Natural killer cell treated with Interleukin-12 subunit alpha and Interleukin-12 subunit beta and Interleukin-15 and Interleukin-18, amount 100 ng/mL, for 72 hours (primary cell): ENCODE measurements around the gene AGER. TPM values are rescaled to one million over a fixed set of nuclear protein-coding genes. Genes with fewer than 3 reads are reported as not detected.

Experiments used
- ATAC-seq, 2 donors: fragments of 150-1000 bp; cut with Tn5 transposase in 1 of 2; sonication (Bioruptor Pico), chemical (Tn5 transposase) in 1 of 2; 2 replicates each; pipeline ENCODE4 v1.10.0; 2021
- DNase-seq: peaks from one replicate; pipeline ENCODE4 v3.0.0; 2022; ENCODE audit warnings: low spot score
- H3K27ac Mint-ChIP-seq, 2 donors: 1 replicate in 1 of 2; 2 replicates in 1 of 2; pipeline ENCODE4 v1.8.0; 2022; ENCODE audit warnings: mixed read lengths in 2 of 2, mild to moderate bottlenecking in 1 of 2, moderate library complexity in 1 of 2
- H3K27me3 Mint-ChIP-seq, 2 donors: 1 replicate in 1 of 2; 2 replicates in 1 of 2; pipeline ENCODE4 v1.8.0; 2022; ENCODE audit warnings: mixed read lengths in 2 of 2
- H3K36me3 Mint-ChIP-seq: one replicate; pipeline ENCODE4 v1.8.0; 2022; ENCODE audit warnings: mixed read lengths
- H3K4me1 Mint-ChIP-seq, 2 donors: 1 replicate in 1 of 2; 2 replicates in 1 of 2; pipeline ENCODE4 v1.8.0; 2022; ENCODE audit warnings: low read depth in 2 of 2, mixed read lengths in 2 of 2, mild to moderate bottlenecking in 1 of 2
- H3K4me3 Mint-ChIP-seq: one replicate; pipeline ENCODE4 v1.8.0; 2022; ENCODE audit warnings: mixed read lengths
- H3K9me3 Mint-ChIP-seq: 2 replicates; pipeline ENCODE4 v1.8.0; 2022; ENCODE audit warnings: mixed read lengths
- total RNA-seq, 2 donors: library from RNA; stranded (reverse); gene quantifications; one replicate each; pipeline ENCODE4 v1.2.3, GENCODE V29; 2022

Gene AGER
- total RNA-seq, 2 donors from 2014 or later = 15.0 to 29.7 TPM

DNA sequence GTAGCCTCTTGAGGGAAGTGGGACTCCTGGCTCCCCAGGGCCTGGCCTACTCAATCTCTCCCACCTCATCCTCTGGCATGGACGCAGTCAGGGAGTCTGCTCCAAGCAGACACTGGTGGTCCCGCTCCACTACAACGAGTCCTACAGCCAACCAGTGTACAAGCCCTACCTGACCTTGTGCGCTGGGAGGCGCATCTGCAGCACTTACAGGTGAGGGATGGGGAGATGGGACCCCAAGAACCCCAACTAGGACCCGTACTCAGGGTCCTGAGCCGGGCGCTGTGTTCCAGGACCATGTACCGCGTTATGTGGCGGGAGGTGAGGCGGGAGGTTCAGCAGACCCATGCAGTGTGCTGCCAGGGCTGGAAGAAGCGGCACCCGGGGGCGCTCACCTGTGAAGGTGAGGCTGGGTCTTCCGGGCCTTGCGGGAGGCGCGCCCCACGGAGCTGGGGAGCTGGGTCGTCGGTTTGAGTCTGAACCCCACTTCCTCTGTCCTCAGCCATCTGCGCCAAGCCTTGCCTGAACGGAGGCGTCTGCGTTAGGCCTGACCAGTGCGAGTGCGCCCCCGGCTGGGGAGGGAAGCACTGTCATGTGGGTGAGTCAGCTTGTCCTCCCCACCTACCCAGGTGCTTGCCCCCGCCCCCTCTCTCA is 17.5 kb downstream of the AGER start:
- ATAC-seq (no peak), DNase-seq (no peak)
- Mint-ChIP-seq H3K36me3 (no peaks in the 10 kb centered on the region), H3K4me3 (no peak overlapping the region), H3K27me3 (no peaks in the 10 kb centered on the region), H3K9me3 (no peaks in the 10 kb centered on the region), H3K27ac (no peak overlapping the region), H3K4me1 (peaks cover 5 to 12% of the 10 kb centered on the region in 2 donors)

DNA sequence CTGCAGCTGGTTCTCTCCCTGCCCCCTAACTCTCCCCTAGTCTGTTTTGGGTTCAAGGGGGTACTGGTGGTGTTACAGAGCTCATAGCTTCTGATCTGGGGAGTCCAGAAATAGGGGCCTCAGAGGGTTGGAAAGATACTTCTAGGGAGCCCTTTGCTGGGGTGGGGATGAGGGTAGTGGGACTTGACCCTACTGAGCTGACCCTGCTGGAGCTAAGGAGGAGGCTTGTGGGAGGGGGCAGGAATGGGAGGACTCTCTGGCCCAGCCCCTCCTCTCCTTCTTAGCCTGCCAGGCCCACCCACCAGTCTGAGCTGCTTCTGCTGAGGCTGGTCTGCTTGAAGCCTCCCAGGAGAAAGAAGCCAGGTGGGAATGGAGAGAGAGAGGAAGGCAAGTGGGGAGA is 19.8 kb downstream of the AGER start, which contains the start of gene EGFL8:
Gene EGFL8 (plus strand): TSS at position 301 of the 400 bp plus-strand sequence. CDS start 1,571 bp downstream, outside the sequence.
- Mint-ChIP-seq H3K27me3 (no peaks in the 10 kb centered on the region), H3K4me3 (no peak within 1 kb of the TSS), H3K4me1 (peaks cover 0 to 3% of the 10 kb centered on the region in 2 donors), H3K36me3 (no peaks in the 10 kb centered on the region), H3K27ac (no peak within 1 kb of the TSS), H3K9me3 (no peaks in the 10 kb centered on the region)
- no peak for ATAC-seq
- DNase-seq = no peak

DNA sequence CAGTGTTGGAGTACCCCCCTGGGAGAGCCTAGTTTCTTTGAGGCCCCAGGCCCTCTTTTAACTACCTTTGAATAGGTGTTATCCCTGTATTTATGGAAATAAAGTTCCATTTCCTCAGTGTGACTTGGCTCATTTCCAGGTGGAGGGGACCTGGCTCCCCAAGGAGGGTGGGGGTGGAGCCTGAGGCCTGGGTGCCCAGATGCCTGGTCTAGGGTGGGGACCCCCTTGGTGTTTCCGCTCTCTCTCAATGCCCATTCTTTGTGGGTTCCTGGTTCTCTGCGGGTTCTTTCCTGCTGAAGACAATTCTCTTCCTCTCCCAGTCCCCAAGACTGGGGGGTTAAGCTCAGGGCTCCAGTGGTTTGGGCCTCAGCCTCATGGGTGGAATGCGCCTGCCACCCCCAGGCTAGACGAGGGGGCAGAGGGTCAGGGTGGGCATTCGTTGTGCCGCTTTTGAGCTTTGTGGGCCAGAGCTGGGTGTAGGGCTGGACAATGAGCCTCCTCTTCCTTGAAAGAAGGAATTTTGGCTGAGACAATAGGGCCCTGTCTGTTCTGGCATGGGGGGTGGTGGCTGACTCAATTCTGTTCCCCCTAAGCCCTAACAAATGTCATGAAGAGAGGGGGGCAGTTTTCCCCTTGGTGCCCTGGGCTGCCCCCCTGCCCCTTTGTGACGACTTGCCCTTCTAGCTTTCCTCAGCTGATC is 20.3 kb downstream of the AGER start:
- Mint-ChIP-seq H3K27ac (no peak overlapping the region), H3K9me3 (no peaks in the 10 kb centered on the region)
- no peak for ATAC-seq

DNA sequence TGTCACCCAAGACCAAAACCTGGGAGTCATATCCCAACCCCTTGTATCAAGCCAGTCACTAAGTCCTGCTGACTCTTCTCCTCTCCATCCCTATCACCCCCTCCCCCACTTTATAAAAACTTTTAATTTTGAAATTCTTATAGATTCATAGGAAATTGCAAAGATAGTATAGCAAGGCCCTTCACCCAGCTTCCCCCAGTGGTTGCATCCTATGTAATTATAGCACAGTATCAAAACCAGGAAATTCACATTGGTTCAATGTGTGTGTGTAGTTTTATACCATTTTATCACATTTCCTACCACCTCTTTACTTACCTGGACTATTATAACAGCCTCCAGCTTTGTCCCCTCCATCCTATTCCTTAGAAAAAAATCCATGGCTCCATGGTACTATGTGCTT is 26.0 kb downstream of the AGER start:
- Mint-ChIP-seq H3K36me3 (peaks cover 13% of the 10 kb centered on the region), H3K27me3 (no peaks in the 10 kb centered on the region), H3K4me3 (no peak overlapping the region), H3K27ac (peak overlapping the region in 1 of 2 donors; percentile 62), H3K4me1 (peaks cover 23 to 28% of the 10 kb centered on the region in 2 donors), H3K9me3 (no peaks in the 10 kb centered on the region)
- no peak for DNase-seq
- no peak for ATAC-seq

More for the DNA sequence above, 20.3 kb downstream of the AGER start:
- peaks cover 0 to 3% of the 10 kb centered on the region in 2 donors for H3K4me1 Mint-ChIP-seq
- H3K27me3 Mint-ChIP-seq = no peaks in the 10 kb centered on the region
- no peaks in the 10 kb centered on the region for H3K36me3 Mint-ChIP-seq
- no peak overlapping the region for H3K4me3 Mint-ChIP-seq
- DNase-seq = peak; percentile 38

DNA sequence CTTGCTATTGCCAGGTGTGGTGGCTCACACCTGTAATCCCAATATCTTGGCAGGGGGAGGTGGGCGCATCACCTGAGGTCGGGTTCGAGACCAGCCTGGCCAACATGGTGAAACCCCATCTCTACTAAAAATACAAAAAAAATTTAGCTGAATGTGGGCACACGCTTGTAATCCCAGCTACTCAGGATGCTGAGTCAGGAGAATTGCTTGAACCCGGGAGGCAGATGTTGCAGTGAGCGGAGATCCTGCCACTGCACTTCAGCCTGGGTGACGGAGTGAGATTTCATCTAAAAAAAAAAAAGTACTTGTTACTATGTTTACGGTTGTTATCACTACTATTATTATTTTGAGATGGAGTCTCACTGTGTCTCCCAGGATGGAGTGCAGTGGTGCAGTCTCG is 27.2 kb downstream of the AGER start:
- no peaks in the 10 kb centered on the region for H3K9me3 Mint-ChIP-seq
- H3K27ac Mint-ChIP-seq = no peak overlapping the region
- ATAC-seq (no peak), DNase-seq (no peak)
- H3K4me3 Mint-ChIP-seq = no peak overlapping the region
- H3K27me3 Mint-ChIP-seq = no peaks in the 10 kb centered on the region
- H3K36me3 Mint-ChIP-seq = peaks cover 13% of the 10 kb centered on the region
- peaks cover 23 to 35% of the 10 kb centered on the region in 2 donors for H3K4me1 Mint-ChIP-seq

DNA sequence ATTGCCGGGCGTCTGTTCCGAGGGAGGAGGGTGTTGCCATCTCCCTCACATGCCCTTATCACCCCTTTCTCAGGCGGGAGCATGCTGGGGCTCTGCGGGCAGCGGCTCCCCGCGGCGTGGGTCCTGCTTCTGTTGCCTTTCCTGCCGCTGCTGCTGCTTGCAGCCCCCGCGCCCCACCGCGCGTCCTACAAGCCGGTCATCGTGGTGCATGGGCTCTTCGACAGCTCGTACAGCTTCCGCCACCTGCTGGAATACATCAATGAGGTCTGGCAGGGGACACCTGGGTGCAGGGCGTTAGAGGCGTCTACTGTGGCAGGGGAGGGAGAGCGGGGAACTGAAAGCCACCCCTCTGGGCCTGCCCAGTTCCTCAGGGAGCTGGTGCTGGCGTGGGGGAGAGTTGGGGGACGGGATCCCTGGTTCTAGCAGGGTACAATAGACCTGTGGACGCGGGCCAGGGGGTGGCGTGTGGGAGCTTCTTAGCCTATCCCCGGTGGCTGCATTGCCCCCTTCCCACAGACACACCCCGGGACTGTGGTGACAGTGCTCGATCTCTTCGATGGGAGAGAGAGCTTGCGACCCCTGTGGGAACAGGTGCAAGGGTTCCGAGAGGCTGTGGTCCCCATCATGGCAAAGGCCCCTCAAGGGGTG is 29.4 kb downstream of the AGER start:
- ATAC-seq (peak; percentile 82), DNase-seq (peak; percentile 65)
- Mint-ChIP-seq H3K27me3 (peaks cover 15 to 20% of the 10 kb centered on the region in 2 donors), H3K9me3 (no peaks in the 10 kb centered on the region), H3K4me3 (peak overlapping the region; percentile 99), H3K4me1 (peaks cover 36 to 49% of the 10 kb centered on the region in 2 donors), H3K27ac (peak overlapping the region; percentile 79 to 92), H3K36me3 (peaks cover 13% of the 10 kb centered on the region)

DNA sequence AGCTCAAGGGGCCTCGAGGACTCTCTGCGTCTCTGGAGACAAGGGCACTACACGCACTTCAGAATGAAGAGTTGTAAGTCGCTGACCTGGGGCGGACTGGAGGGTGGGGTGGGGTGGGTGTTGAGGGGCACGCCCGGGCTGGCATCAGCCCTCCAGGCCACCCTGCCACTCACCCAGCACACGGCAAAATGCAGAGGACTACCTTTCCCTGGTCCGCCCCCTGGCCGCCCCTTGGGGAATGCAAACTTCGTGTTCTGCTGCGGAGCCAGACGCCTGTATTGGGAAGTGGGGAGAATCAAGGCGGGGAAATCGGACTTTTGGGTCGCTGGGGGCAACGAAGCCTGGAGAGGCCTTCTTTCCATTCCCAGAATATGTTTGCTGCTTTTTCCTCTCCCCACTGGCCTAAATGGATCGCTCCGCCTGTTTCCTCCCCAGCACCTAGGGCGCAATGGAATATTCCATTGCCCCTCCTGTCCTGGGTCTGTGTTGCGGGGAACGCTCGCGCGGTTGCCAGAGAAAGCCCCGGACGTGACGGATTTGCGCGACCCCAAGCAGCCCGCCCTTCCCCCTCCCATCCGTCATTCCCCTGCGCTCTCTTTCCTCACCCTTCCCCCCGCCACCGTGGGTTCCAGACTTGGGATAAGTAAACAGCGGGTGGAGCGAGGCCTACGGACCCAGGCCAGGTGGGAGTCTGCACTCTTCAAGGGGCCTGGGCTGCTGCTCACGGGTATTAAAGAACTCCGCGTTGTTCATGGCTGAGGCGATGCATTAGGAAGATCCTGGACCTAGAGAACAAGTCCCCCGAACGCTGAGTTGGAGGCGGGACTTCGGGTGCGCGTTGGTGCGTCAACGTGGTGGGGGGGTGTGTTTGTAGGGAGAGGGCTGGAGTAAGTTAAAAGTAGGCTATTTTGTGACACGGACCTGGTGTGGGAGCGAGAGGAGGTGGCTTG is 30.2 kb downstream of the AGER start, which contains the start of gene PPT2:
Gene PPT2 (plus strand): TSS at position 578 of the 950 bp plus-strand sequence. CDS start 454 bp downstream, outside the sequence.
- Mint-ChIP-seq H3K4me1 (peaks cover 39 to 52% of the 10 kb centered on the region in 2 donors), H3K27ac (peak within 1 kb of the TSS; percentile 79 to 92), H3K4me3 (peak within 1 kb of the TSS; percentile 99), H3K9me3 (no peaks in the 10 kb centered on the region), H3K36me3 (peaks cover 13% of the 10 kb centered on the region), H3K27me3 (peaks cover 18 to 22% of the 10 kb centered on the region in 2 donors)
- peak; percentile 84 for DNase-seq
- ATAC-seq = peak; percentile 84 to 86

DNA sequence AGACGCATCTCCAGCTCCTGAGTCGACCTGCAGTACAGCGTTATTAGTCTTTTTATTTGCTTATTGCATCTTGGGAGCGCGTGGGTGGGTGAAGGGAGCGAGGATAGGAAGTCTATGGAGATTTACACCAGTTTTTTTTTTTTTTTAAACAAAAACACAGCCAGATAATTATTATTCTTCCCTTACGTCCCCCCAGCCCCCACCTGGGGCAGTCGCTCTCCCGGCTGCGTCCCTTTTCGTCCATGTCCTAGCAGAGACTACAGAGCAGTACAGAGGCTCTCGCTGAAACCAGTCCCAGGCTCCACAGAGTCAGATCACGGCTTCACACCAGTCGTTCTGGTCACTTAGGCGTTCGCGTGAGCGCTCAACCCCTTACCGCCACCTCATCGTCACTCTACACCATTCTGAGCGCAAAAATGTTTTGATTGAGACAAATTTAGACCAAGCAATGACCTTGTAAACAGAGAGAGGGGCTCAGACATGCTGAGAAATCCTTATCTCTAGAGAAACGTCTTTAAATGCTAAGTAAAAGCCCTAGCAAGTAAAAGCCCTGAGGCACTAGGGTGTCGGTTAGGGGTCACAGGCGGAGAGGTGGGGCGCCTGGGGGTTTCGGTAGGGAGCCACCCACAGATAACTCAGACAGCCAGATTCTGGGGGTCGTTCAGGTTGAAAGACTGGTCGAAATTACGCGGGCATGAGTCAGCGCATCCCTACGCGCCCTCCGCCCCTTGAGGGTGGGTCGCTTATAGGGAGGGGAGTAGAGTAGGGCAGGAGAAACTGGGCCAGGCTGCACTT is 31.1 kb downstream of the AGER start:
- ATAC-seq (no peak), DNase-seq (no peak)
- H3K36me3 Mint-ChIP-seq = peaks cover 7% of the 10 kb centered on the region
- peaks cover 26 to 31% of the 10 kb centered on the region in 2 donors for H3K27me3 Mint-ChIP-seq
- H3K9me3 Mint-ChIP-seq = no peaks in the 10 kb centered on the region
- peak overlapping the region; percentile 99 for H3K4me3 Mint-ChIP-seq
- peak overlapping the region; percentile 76 to 79 for H3K27ac Mint-ChIP-seq
- peaks cover 48 to 61% of the 10 kb centered on the region in 2 donors for H3K4me1 Mint-ChIP-seq

DNA sequence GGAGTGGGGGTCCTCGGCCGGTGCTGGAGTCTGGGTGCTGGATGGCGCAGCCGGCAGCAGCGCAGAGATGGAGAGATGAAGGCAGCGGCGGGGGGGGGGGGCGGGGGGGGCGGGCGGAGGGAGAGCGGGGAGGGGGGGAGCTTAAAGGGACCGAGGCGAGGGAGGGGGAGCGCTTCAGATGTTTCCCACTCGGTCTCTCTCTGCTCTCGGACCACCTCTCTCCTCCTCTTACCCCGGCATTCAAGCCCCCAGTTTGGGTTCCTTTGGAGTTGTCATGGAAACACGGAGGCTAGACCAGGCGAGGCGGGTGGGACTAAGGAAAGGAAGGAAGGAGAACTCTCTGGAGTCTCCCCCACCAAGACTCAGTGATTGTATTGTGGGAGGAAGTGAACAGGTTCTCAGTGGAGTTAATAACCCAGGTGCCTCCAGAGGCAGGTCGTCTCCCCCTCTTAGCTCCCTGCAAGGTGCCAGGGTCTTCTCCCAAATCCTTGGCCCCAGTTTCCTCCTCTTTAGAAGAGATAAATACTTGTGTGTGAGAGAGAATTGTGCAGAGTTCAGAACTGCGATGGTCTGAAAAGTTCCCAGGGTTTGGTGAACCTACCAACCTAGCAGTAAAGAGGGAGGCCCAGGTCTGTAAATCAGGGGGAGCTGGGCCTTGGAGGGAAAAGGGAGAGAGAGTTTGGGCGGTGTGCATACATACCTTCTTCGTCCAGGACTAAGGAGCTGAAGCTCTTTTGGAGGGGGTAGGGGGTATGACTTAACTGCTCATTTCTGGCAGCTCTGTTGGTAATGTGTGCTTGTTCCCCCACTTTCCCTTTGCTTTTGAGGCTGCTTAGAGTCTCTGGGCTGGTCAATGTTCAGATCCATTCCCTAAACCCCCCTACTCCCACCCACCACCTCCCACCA is 31.9 kb downstream of the AGER start, which contains the start of gene PRRT1:
Gene PRRT1 (minus strand): TSS at position 77 of the 906 bp plus-strand sequence. CDS start 112 bp downstream, outside the sequence.
- H3K36me3 Mint-ChIP-seq = no peaks in the 10 kb centered on the region
- ATAC-seq = no peak
- H3K9me3 Mint-ChIP-seq = no peaks in the 10 kb centered on the region
- no peak for DNase-seq
- H3K27me3 Mint-ChIP-seq = peaks cover 27 to 32% of the 10 kb centered on the region in 2 donors
- peak within 1 kb of the TSS; percentile 99 for H3K4me3 Mint-ChIP-seq
- peaks cover 51 to 64% of the 10 kb centered on the region in 2 donors for H3K4me1 Mint-ChIP-seq
- peak within 1 kb of the TSS in 1 of 2 donors; percentile 76 for H3K27ac Mint-ChIP-seq

DNA sequence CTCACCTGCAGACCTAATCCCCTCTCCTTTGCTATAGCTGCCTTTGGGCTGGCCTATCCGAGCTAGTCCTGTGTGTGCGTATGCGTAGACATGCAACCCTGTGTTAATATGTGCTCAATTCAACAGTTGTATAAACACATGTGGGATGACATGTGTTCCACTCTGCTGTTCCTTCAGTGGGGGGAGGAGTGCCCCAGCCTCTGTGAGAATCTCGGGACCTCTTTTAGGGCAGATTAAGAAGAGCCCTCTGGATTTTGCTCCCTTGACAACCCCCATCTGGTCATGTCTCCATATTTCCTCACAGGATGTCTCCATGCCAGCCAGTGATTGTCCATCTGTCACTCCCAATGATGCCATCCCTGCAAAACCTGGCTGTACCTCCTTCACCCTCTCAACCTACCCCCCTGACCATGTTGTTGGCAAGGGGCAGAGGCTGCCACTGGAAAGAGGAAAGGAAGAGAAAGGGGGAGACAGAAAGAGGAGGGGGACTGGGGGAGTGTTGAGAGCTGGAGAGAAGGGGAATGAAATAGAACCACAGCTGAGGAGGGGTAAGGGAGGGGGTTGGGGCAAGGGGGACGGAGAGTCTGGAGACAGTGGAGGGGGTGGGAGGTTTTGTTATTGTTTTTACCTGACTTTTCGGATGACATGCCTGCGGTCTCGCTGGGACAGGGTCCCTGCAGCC is 32.7 kb downstream of the AGER start:
- H3K4me1 Mint-ChIP-seq = peaks cover 51 to 64% of the 10 kb centered on the region in 2 donors
- ATAC-seq (no peak), DNase-seq (no peak)
- H3K27me3 Mint-ChIP-seq = peaks cover 32 to 35% of the 10 kb centered on the region in 2 donors
- peak overlapping the region in 1 of 2 donors; percentile 34 for H3K27ac Mint-ChIP-seq
- H3K9me3 Mint-ChIP-seq = no peaks in the 10 kb centered on the region
- H3K36me3 Mint-ChIP-seq = no peaks in the 10 kb centered on the region
- peak overlapping the region; percentile 28 for H3K4me3 Mint-ChIP-seq
